ENCODE results near the gene USP50.

- TF ChIP-seq, protein P1, sequence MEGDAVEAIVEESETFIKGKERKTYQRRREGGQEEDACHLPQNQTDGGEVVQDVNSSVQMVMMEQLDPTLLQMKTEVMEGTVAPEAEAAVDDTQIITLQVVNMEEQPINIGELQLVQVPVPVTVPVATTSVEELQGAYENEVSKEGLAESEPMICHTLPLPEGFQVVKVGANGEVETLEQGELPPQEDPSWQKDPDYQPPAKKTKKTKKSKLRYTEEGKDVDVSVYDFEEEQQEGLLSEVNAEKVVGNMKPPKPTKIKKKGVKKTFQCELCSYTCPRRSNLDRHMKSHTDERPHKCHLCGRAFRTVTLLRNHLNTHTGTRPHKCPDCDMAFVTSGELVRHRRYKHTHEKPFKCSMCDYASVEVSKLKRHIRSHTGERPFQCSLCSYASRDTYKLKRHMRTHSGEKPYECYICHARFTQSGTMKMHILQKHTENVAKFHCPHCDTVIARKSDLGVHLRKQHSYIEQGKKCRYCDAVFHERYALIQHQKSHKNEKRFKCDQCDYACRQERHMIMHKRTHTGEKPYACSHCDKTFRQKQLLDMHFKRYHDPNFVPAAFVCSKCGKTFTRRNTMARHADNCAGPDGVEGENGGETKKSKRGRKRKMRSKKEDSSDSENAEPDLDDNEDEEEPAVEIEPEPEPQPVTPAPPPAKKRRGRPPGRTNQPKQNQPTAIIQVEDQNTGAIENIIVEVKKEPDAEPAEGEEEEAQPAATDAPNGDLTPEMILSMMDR (IDR thresholded peaks at IDR 0.05) = no peak
- no peak for TF ChIP-seq POLR2A (IDR thresholded peaks at IDR 0.05)
These were observed 29.7 kb upstream of the USP50 start for GRCh38 chr15:50576166-50576565.

All from lower leg skin (tissue), 3 donors.